Neural crest cell (in vitro differentiated cells): ENCODE data around the gene PACC1. TPM values are rescaled to one million over a fixed set of nuclear protein-coding genes. Genes with fewer than 3 reads are reported as not detected.
A peak's percentile ranks its signal among the peaks of the same experiment; 100 is the strongest.

Source experiments
- DNase-seq: peaks from one replicate; pipeline ENCODE4 v3.0.0; 2021; ENCODE audit warnings: low read depth, mixed read lengths, low spot score
- H3K27ac Mint-ChIP-seq: one replicate; pipeline ENCODE4 v1.8.0; 2021; ENCODE audit warnings: mild to moderate bottlenecking, mixed read lengths; ENCODE audit not compliant: unreplicated experiment
- H3K27me3 Mint-ChIP-seq: 2 replicates; pipeline ENCODE4 v1.8.0; 2021; ENCODE audit warnings: low read depth, mild to moderate bottlenecking, mixed read lengths
- H3K36me3 Mint-ChIP-seq: 2 replicates; pipeline ENCODE4 v1.8.0; 2021; ENCODE audit warnings: low read depth, mild to moderate bottlenecking, mixed read lengths
- H3K4me1 Mint-ChIP-seq: 2 replicates; pipeline ENCODE4 v1.8.0; 2021; ENCODE audit warnings: mixed read lengths
- H3K4me3 Mint-ChIP-seq: one replicate; pipeline ENCODE4 v1.8.0; 2021; ENCODE audit warnings: mild to moderate bottlenecking, mixed read lengths
- H3K9me3 Mint-ChIP-seq: 2 replicates; pipeline ENCODE4 v1.8.0; 2021; ENCODE audit warnings: mixed read lengths
- CTCF ChIP-seq: fragments of 200-600 bp; sonication (generic); conservative IDR thresholded peaks from 2 replicates; pipeline ENCODE4 v1.5.0; 2021; ENCODE audit warnings: antibody characterized with exemption, mild to moderate bottlenecking
- total RNA-seq: library from RNA; stranded (reverse); gene quantifications from 2 replicates; pipeline ENCODE4 v1.2.1, GENCODE V29; 2021

The PACC1 gene
- total RNA-seq, 1 donor from 2014 or later, result 28.3 TPM

- H3K4me1 Mint-ChIP-seq, result peaks cover 32% of the 10 kb centered on the region
- no peak overlapping the region for H3K4me3 Mint-ChIP-seq
Observed at GRCh38 chr1:212434992-212435391, 20.3 kb upstream of the PACC1 start.

GRCh38 chr1:212433577-212434462, 19.1 kb upstream of the PACC1 start:
- DNase-seq, result no peak
- Mint-ChIP-seq H3K27me3 (peaks cover 4% of the 10 kb centered on the region), H3K4me1 (peaks cover 33% of the 10 kb centered on the region), H3K9me3 (no peaks in the 10 kb centered on the region), H3K36me3 (no peaks in the 10 kb centered on the region), H3K27ac (no peak overlapping the region), H3K4me3 (peak overlapping the region; percentile 86)
- TF ChIP-seq CTCF, result no peak

More at GRCh38 chr1:212434992-212435391, 20.3 kb upstream of the PACC1 start:
- H3K27ac Mint-ChIP-seq, result no peak overlapping the region
- H3K9me3 Mint-ChIP-seq, result no peaks in the 10 kb centered on the region
- no peak for TF ChIP-seq CTCF
- H3K27me3 Mint-ChIP-seq, result peaks cover 4% of the 10 kb centered on the region
- no peak for DNase-seq
- no peaks in the 10 kb centered on the region for H3K36me3 Mint-ChIP-seq

DNA sequence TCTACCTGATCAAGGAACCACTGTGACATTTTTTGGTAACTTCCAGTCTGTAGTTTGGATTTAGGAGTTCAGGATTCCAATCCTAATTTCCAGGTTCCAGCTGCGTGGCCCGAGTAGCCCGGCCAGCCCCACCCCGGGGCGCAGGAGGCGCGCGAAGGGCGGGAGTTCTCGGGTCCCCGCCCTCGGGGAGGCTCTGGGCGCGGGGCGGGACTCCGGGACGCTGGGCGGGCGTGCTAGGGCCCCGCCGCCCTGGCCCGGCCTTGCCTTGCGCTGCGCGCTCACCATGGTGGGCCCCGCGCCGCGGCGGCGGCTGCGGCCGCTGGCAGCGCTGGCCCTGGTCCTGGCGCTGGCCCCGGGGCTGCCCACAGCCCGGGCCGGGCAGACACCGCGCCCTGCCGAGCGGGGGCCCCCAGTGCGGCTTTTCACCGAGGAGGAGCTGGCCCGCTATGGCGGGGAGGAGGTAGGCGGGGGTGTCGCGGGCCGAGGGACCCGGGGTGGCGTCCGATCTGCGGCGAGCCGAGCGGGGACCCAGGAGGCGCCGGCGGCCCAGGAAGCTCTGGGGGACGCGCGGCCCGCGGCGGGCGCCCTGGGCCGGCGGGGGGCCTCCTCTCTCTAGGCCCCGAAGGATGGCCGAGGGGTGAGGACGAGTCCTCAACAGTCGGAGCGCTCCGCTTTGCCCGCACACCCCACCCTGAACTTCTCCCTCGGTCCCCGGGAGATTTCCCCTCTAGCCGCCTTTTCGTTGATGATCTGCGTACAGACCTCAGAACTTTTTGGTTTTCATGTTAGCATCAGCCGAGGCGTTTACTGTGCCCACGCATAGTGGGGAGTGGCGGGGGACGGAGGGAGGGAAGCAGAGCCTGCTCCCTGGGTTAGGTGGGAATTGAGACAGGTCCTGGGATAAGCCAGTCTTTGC, 18.2 kb upstream of the PACC1 start, which contains the start of gene NENF:
NENF (plus strand) TSS at position 260 of the 916 bp plus-strand sequence; CDS start at position 284, 24 bp downstream.
- peak; percentile 54 for DNase-seq
- Mint-ChIP-seq H3K4me3 (peak within 1 kb of the TSS; percentile 89), H3K27me3 (peaks cover 8% of the 10 kb centered on the region), H3K27ac (no peak within 1 kb of the TSS), H3K36me3 (no peaks in the 10 kb centered on the region), H3K9me3 (no peaks in the 10 kb centered on the region), H3K4me1 (peaks cover 33% of the 10 kb centered on the region)
- TF ChIP-seq CTCF, result no peak

DNA sequence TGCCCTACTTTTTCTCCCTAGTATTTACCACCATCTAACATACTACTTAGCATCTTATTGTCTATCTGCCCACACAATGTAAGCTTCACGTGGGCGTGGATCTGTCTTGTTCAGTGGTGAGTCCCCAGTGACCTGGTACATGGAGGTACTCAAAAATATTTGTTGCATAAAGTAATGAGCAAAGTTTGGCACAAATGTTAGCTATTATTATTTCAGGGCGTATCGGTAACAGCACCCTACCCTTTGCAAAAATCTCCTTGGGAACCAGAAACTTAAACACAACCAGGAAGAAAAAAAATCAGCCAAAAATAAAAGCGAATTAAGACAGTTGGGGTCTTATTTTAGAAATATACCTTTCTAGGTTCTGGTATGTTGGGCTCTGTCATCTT, 17.6 kb upstream of the PACC1 start:
- no peaks in the 10 kb centered on the region for H3K36me3 Mint-ChIP-seq
- TF ChIP-seq CTCF, result no peak
- H3K27me3 Mint-ChIP-seq, result peaks cover 8% of the 10 kb centered on the region
- H3K4me3 Mint-ChIP-seq, result peak overlapping the region; percentile 89
- H3K9me3 Mint-ChIP-seq, result no peaks in the 10 kb centered on the region
- no peak overlapping the region for H3K27ac Mint-ChIP-seq
- peaks cover 33% of the 10 kb centered on the region for H3K4me1 Mint-ChIP-seq
- DNase-seq, result no peak

DNA sequence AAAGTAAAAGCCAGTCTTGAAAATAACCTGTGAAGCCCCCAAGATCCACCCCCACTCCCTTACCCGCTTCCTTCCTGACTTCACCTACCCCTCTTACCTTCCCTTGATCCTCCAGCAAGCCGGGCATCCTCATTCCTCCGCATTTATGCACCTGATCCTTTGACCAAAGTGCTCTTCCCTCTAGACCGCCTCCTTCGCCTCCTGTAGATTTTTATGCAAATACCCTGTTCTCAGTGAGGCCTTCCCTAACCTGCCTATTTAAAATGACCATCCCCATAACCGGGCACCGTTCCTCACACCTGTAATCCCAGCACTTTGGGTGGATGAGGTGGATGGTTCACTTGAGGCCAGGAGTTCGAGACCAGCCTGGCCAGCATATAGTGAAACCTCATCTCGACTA, 17.0 kb upstream of the PACC1 start:
- peak overlapping the region; percentile 83 for H3K4me3 Mint-ChIP-seq
- no peaks in the 10 kb centered on the region for H3K9me3 Mint-ChIP-seq
- H3K4me1 Mint-ChIP-seq, result peaks cover 33% of the 10 kb centered on the region

More for the DNA sequence above, 17.0 kb upstream of the PACC1 start:
- no peaks in the 10 kb centered on the region for H3K36me3 Mint-ChIP-seq
- no peak for DNase-seq
- peaks cover 8% of the 10 kb centered on the region for H3K27me3 Mint-ChIP-seq
- no peak overlapping the region for H3K27ac Mint-ChIP-seq
- TF ChIP-seq CTCF, result no peak
